DOHH2 (cell line): Measurements from ENCODE around the gene SMC4.
"Not testable (repeated sequence)": the region's sequence is repeated elsewhere in the genome, so short reads cannot be mapped to it uniquely, and the experiment has no call there.

Source experiments
- H3F3A ChIP-seq: fragments of 200-600 bp; sonication (generic), shearing (Covaris generic); 2 replicates; pipeline ENCODE4 v1.6.0; 2016; ENCODE audit warnings: antibody characterized with exemption, mild to moderate bottlenecking; ENCODE audit not compliant: control insufficient read depth, insufficient read depth
- H3K27ac ChIP-seq: fragments of 200-600 bp; sonication (generic); 2 replicates; pipeline ENCODE4 v1.5.1; 2014; ENCODE audit warnings: low read depth, mild to moderate bottlenecking, low read length, moderate library complexity
- H3K27me3 ChIP-seq: fragments of 200-600 bp; sonication (generic); 2 replicates; pipeline ENCODE4 v1.6.1; 2014; ENCODE audit warnings: mild to moderate bottlenecking, low read length, mixed read lengths; ENCODE audit not compliant: control insufficient read depth
- H3K36me3 ChIP-seq: fragments of 200-600 bp; sonication (generic); 2 replicates; pipeline ENCODE4 v1.6.1; 2014; ENCODE audit warnings: mild to moderate bottlenecking, low read length, moderate library complexity, mixed read lengths; ENCODE audit not compliant: control insufficient read depth
- H3K4me1 ChIP-seq: fragments of 200-600 bp; sonication (generic); 2 replicates; pipeline ENCODE4 v1.6.1; 2014; ENCODE audit warnings: mild to moderate bottlenecking, low read length, mixed read lengths; ENCODE audit not compliant: control insufficient read depth
- H3K4me2 ChIP-seq: fragments of 200-600 bp; sonication (generic); 2 replicates; pipeline ENCODE4 v1.6.0; 2014; ENCODE audit warnings: mild to moderate bottlenecking, low read length, moderate library complexity
- H3K4me3 ChIP-seq: fragments of 200-600 bp; sonication (generic); 2 replicates; pipeline ENCODE4 v1.5.1; 2014; ENCODE audit warnings: mild to moderate bottlenecking, low read length, mixed read lengths
- H3K79me2 ChIP-seq: fragments of 200-600 bp; sonication (generic); 2 replicates; pipeline ENCODE4 v1.6.1; 2014; ENCODE audit warnings: mild to moderate bottlenecking, low read length, mixed read lengths; ENCODE audit not compliant: control insufficient read depth
- H3K9me2 ChIP-seq: fragments of 200-600 bp; sonication (generic); replicated peaks from 2 replicates; pipeline ENCODE4 v1.6.1; 2014; ENCODE audit warnings: mild to moderate bottlenecking, low read length, mixed read lengths; ENCODE audit not compliant: control insufficient read depth
- H3K9me3 ChIP-seq: fragments of 200-600 bp; sonication (generic); 2 replicates; pipeline ENCODE4 v1.6.1; 2014; ENCODE audit warnings: antibody characterized with exemption, low read length, mixed read lengths; ENCODE audit not compliant: control insufficient read depth, insufficient read depth
- H4K20me1 ChIP-seq: fragments of 200-600 bp; sonication (generic); 2 replicates; pipeline ENCODE4 v1.6.0; 2014; ENCODE audit warnings: low read depth, mild to moderate bottlenecking, antibody characterized with exemption, low read length, moderate library complexity; ENCODE audit not compliant: control insufficient read depth, insufficient read depth
- CTCF ChIP-seq: fragments of 200-600 bp; sonication (generic); IDR thresholded peaks from one replicate; pipeline ENCODE4 v1.5.1; 2014; ENCODE audit warnings: antibody characterized with exemption, mild to moderate bottlenecking, low read depth, low read length; ENCODE audit not compliant: poor library complexity, severe bottlenecking
- EZH2phosphoT487 ChIP-seq: fragments of 200-600 bp; sonication (generic); IDR thresholded peaks from 2 replicates; pipeline ENCODE4 v1.6.1; 2017; ENCODE audit warnings: borderline replicate concordance, mild to moderate bottlenecking, antibody characterized with exemption, low read length, moderate library complexity, mixed read lengths

Gene SMC4

GRCh38 chr3:160399125-160400029 is at the start of gene SMC4, which contains the start of gene IFT80:
Gene SMC4 (plus strand): TSS chr3:160399650. CDS start chr3:160400827, 1,177 bp downstream.
Gene IFT80 (minus strand): TSS chr3:160399225. CDS start chr3:160384600, 14,625 bp downstream.
- Histone ChIP-seq H3K4me2 (peak within 1 kb of the TSS; percentile 78), H3K79me2 (peaks cover 97% of the 10 kb centered on the region), H3F3A (peaks cover 14% of the 10 kb centered on the region), H3K9me3 (no peaks in the 10 kb centered on the region), H3K27me3 (no peaks in the 10 kb centered on the region), H3K36me3 (peaks cover 49% of the 10 kb centered on the region), H3K9me2 (no peaks in the 10 kb centered on the region), H3K4me3 (peak within 1 kb of the TSS; percentile 91), H3K27ac (peak within 1 kb of the TSS; percentile 87), H4K20me1 (peaks cover 37% of the 10 kb centered on the region), H3K4me1 (peaks cover 56% of the 10 kb centered on the region)
- TF ChIP-seq CTCF (no peak), EZH2phosphoT487 (no peak)

- no peak overlapping the region for H3K4me3 ChIP-seq
- H3K9me2 ChIP-seq = no peaks in the 10 kb centered on the region
- H3F3A ChIP-seq = no peaks in the 10 kb centered on the region
- no peaks in the 10 kb centered on the region for H3K27me3 ChIP-seq
- H3K27ac ChIP-seq = no peak overlapping the region
- H3K79me2 ChIP-seq = no peaks in the 10 kb centered on the region
- no peaks in the 10 kb centered on the region for H3K9me3 ChIP-seq
- no peaks in the 10 kb centered on the region for H4K20me1 ChIP-seq
- no peak for TF ChIP-seq CTCF
- no peak for TF ChIP-seq EZH2phosphoT487
- H3K4me2 ChIP-seq = no peak overlapping the region
- H3K4me1 ChIP-seq = peaks cover 14% of the 10 kb centered on the region
- H3K36me3 ChIP-seq = peaks cover 38% of the 10 kb centered on the region
Measured at GRCh38 chr3:160355826-160356225, 43.6 kb upstream of the SMC4 start.

GRCh38 chr3:160362896-160363295 is 36.6 kb upstream of the SMC4 start:
- H4K20me1 ChIP-seq, H3K9me2 ChIP-seq, H3K4me3 ChIP-seq, H3K27ac ChIP-seq, H3F3A ChIP-seq, H3K27me3 ChIP-seq, H3K4me2 ChIP-seq, H3K9me3 ChIP-seq, H3K79me2 ChIP-seq: not testable (repeated sequence)
- H3K4me1 ChIP-seq = peaks cover 14% of the 10 kb centered on the region
- H3K36me3 ChIP-seq = peaks cover 24% of the 10 kb centered on the region

- H4K20me1 ChIP-seq = no peaks in the 10 kb centered on the region
- H3K4me3 ChIP-seq = no peak overlapping the region
- peaks cover 20% of the 10 kb centered on the region for H3K36me3 ChIP-seq
- H3K27ac ChIP-seq = no peak overlapping the region
- no peaks in the 10 kb centered on the region for H3K9me2 ChIP-seq
- H3K4me1 ChIP-seq = peaks cover 30% of the 10 kb centered on the region
- no peaks in the 10 kb centered on the region for H3K9me3 ChIP-seq
- TF ChIP-seq EZH2phosphoT487 (no peak), CTCF (no peak)
- H3F3A ChIP-seq = no peaks in the 10 kb centered on the region; the same call in 1 of the 2 replicates
- no peaks in the 10 kb centered on the region for H3K79me2 ChIP-seq
- no peak overlapping the region for H3K4me2 ChIP-seq
- H3K27me3 ChIP-seq = no peaks in the 10 kb centered on the region
Measured at GRCh38 chr3:160365869-160366522, 33.5 kb upstream of the SMC4 start.
